ENCODE data around the gene CNTN5. TPM values are rescaled to one million over a fixed set of nuclear protein-coding genes. Genes with fewer than 3 reads are reported as not detected.
"Not testable (repeated sequence)": the region's sequence is repeated elsewhere in the genome, so short reads cannot be mapped to it uniquely, and the experiment has no call there.

CNTN5 gene
- total RNA-seq, 1 donor from 2014 or later = 1.6 TPM

DNA sequence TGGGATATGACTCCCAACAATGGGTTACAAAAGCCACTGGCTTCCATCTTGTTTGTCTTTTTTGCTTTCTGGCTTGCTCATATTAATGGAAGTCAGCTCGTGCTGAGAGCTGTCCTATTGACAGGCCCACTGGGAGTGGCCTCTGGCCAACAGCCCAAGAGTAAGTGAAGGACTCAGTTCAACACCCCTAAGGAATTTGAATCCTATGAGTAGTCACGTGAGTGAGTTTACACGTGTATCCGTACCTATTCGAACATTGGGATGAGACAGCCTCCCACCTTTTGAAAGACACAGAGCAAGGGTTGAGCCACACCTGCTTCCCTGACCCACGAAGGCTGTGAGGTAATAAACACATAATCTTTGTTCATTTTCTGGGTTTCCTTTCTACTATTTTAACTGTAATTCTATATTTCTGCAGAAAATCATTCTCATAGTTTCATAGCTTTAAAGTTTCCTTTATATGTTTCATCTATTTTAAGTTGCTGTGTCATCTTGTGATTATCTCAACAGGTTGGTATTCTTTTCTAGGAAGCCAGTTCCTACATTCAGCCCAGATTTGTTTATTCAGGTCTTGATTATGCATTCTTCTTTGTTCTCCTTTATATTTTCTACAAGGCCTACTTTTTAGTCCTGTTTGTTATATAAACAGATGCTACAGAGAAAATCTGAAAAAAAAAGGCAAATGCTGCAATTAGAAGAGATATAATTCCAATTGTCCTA, 802.3 kb downstream of the CNTN5 start:
- no peak for DNase-seq
- H3K27me3 Mint-ChIP-seq (ENCODE audit: unreplicated experiment) = no peaks in the 10 kb centered on the region
- H3K27ac Mint-ChIP-seq (ENCODE audit: unreplicated experiment) = no peak overlapping the region
- no peaks in the 10 kb centered on the region for H3K36me3 Mint-ChIP-seq (ENCODE audit: unreplicated experiment)
- H3K4me1 Mint-ChIP-seq (ENCODE audit: low read depth, unreplicated experiment) = no peaks in the 10 kb centered on the region
- TF ChIP-seq CTCF (IDR thresholded peaks at IDR 0.05; ENCODE audit: partially characterized antibody, unreplicated experiment) = no peak
- no peaks in the 10 kb centered on the region for H3K9me3 Mint-ChIP-seq (ENCODE audit: unreplicated experiment)
- H3K4me3 Mint-ChIP-seq (ENCODE audit: unreplicated experiment) = no peak overlapping the region

- DNase-seq; H3K4me1 Mint-ChIP-seq (ENCODE audit: low read depth, unreplicated experiment); H3K27me3 Mint-ChIP-seq (ENCODE audit: unreplicated experiment); H3K36me3 Mint-ChIP-seq (ENCODE audit: unreplicated experiment); H3K27ac Mint-ChIP-seq (ENCODE audit: unreplicated experiment); H3K4me3 Mint-ChIP-seq (ENCODE audit: unreplicated experiment); H3K9me3 Mint-ChIP-seq (ENCODE audit: unreplicated experiment): not testable (repeated sequence)
Measured at GRCh38 chr11:99836739-99837138, 816.0 kb downstream of the CNTN5 start.

DNA sequence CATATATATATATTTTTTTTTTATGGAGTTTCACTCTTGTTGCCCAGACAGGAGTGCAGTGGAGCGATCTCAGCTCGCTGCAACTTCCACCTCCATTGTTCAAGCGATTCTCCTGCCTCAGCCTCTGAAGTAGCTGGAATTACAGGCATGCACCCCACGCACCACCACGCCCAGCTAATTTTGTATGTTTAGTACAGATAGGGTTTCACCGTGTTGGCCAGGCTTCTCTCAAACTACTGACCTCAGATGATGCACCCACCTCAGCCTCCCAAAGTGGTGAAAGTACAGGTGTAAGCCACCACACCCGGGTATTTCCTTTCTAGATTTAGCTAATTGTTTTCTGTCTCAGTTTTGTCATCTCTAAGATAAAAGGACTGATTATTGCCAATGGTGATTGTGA, 821.1 kb downstream of the CNTN5 start:
- H3K4me1 Mint-ChIP-seq (ENCODE audit: low read depth, unreplicated experiment) = no peaks in the 10 kb centered on the region
- no peak overlapping the region for H3K4me3 Mint-ChIP-seq (ENCODE audit: unreplicated experiment)
- no peak for DNase-seq
- H3K27ac Mint-ChIP-seq (ENCODE audit: unreplicated experiment) = no peak overlapping the region
- no peak for TF ChIP-seq CTCF (IDR thresholded peaks at IDR 0.05; ENCODE audit: partially characterized antibody, unreplicated experiment)
- no peaks in the 10 kb centered on the region for H3K36me3 Mint-ChIP-seq (ENCODE audit: unreplicated experiment)
- no peaks in the 10 kb centered on the region for H3K9me3 Mint-ChIP-seq (ENCODE audit: unreplicated experiment)
- no peaks in the 10 kb centered on the region for H3K27me3 Mint-ChIP-seq (ENCODE audit: unreplicated experiment)

- H3K4me1 Mint-ChIP-seq (ENCODE audit: low read depth, unreplicated experiment) = no peaks in the 10 kb centered on the region
- no peak for TF ChIP-seq CTCF (IDR thresholded peaks at IDR 0.05; ENCODE audit: partially characterized antibody, unreplicated experiment)
- H3K4me3 Mint-ChIP-seq (ENCODE audit: unreplicated experiment) = no peak overlapping the region
- H3K27ac Mint-ChIP-seq (ENCODE audit: unreplicated experiment) = no peak overlapping the region
- no peak for DNase-seq
- no peaks in the 10 kb centered on the region for H3K36me3 Mint-ChIP-seq (ENCODE audit: unreplicated experiment)
- no peaks in the 10 kb centered on the region for H3K9me3 Mint-ChIP-seq (ENCODE audit: unreplicated experiment)
- H3K27me3 Mint-ChIP-seq (ENCODE audit: unreplicated experiment) = no peaks in the 10 kb centered on the region
Measured at GRCh38 chr11:99865951-99866350, 845.2 kb downstream of the CNTN5 start.

DNA sequence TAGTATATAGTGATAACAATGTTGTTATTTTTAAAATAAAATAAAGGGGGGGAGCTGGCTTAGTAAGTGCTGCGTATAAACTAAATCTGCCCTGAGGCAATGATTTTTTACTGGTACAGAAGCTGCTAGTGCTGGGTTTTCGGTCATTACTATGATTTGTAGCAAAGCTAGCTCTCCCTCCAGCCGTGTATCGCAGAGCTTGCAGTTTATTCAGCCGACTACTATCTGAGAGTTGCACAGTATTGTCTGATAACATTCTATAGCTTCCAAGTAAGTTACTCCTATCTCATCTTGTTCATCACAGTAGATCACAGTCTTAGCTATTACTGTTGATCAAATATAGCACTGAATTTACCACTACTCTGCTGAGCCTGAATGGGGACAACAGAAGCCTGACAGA, 860.9 kb downstream of the CNTN5 start:
- H3K4me1 Mint-ChIP-seq (ENCODE audit: low read depth, unreplicated experiment) = no peaks in the 10 kb centered on the region
- no peaks in the 10 kb centered on the region for H3K27me3 Mint-ChIP-seq (ENCODE audit: unreplicated experiment)
- no peak for TF ChIP-seq CTCF (IDR thresholded peaks at IDR 0.05; ENCODE audit: partially characterized antibody, unreplicated experiment)
- DNase-seq = no peak
- H3K4me3 Mint-ChIP-seq (ENCODE audit: unreplicated experiment) = no peak overlapping the region
- H3K36me3 Mint-ChIP-seq (ENCODE audit: unreplicated experiment) = no peaks in the 10 kb centered on the region
- no peaks in the 10 kb centered on the region for H3K9me3 Mint-ChIP-seq (ENCODE audit: unreplicated experiment)
- H3K27ac Mint-ChIP-seq (ENCODE audit: unreplicated experiment) = no peak overlapping the region
